Endodermal cell (in vitro differentiated cells): ENCODE data around the gene GPR142. TPM values are rescaled to one million over a fixed set of nuclear protein-coding genes. Genes with fewer than 3 reads are reported as not detected.

Experiments
- DNase-seq: peaks from one replicate; pipeline ENCODE4 v3.0.0-alpha.2; 2017
- H3K27ac ChIP-seq: 2 replicates; pipeline ENCODE4 v1.5.1; 2013; ENCODE audit warnings: mild to moderate bottlenecking, low read depth, low read length, moderate library complexity
- H3K27me3 ChIP-seq: 2 replicates; pipeline ENCODE4 v1.6.1; 2013; ENCODE audit warnings: mild to moderate bottlenecking, low read length, moderate library complexity; ENCODE audit not compliant: insufficient read depth, control insufficient read depth, poor library complexity, severe bottlenecking
- H3K36me3 ChIP-seq: 2 replicates; pipeline ENCODE4 v1.7.0; 2013; ENCODE audit warnings: mild to moderate bottlenecking, low read length, moderate library complexity; ENCODE audit not compliant: control insufficient read depth, insufficient read depth
- H3K4me1 ChIP-seq: one replicate; pipeline ENCODE4 v1.7.0; 2013; ENCODE audit warnings: low read length; ENCODE audit not compliant: control insufficient read depth, insufficient read depth
- H3K4me3 ChIP-seq: 2 replicates; pipeline ENCODE4 v1.5.1; 2013; ENCODE audit warnings: mild to moderate bottlenecking, low read length, moderate library complexity
- H3K9ac ChIP-seq: 2 replicates; pipeline ENCODE4 v1.6.1; 2013; ENCODE audit warnings: mild to moderate bottlenecking, low read length, moderate library complexity; ENCODE audit not compliant: poor library complexity, severe bottlenecking; ENCODE audit errors: extremely low read depth
- H3K9me3 ChIP-seq: 2 replicates; pipeline ENCODE4 v1.6.1; 2013; ENCODE audit warnings: mild to moderate bottlenecking, low read length, moderate library complexity; ENCODE audit not compliant: control insufficient read depth
- H3K27ac Mint-ChIP-seq: 2 replicates; pipeline ENCODE4 v1.8.0; 2020; ENCODE audit warnings: mixed read lengths
- H3K27me3 Mint-ChIP-seq: 2 replicates; pipeline ENCODE4 v1.8.0; 2021; ENCODE audit warnings: mild to moderate bottlenecking, mixed read lengths; ENCODE audit not compliant: insufficient read depth
- H3K36me3 Mint-ChIP-seq: 2 replicates; pipeline ENCODE4 v1.8.0; 2020; ENCODE audit warnings: low read depth, mixed read lengths
- H3K4me1 Mint-ChIP-seq: 2 replicates; pipeline ENCODE4 v1.8.0; 2020; ENCODE audit warnings: mixed read lengths
- H3K4me3 Mint-ChIP-seq: 2 replicates; pipeline ENCODE4 v1.8.0; 2020; ENCODE audit warnings: mild to moderate bottlenecking, moderate library complexity, mixed read lengths
- H3K9me3 Mint-ChIP-seq: 2 replicates; pipeline ENCODE4 v1.8.0; 2020; ENCODE audit warnings: mild to moderate bottlenecking, mixed read lengths
- CTCF ChIP-seq: fragments of 200-600 bp; sonication (generic); conservative IDR thresholded peaks from 2 replicates; pipeline ENCODE4 v1.5.0; 2021; ENCODE audit warnings: antibody characterized with exemption, mild to moderate bottlenecking
- WGBS, 2 experiments: methylation state at CpG; one replicate each; pipeline versions ENCODE4 v1.1.5 to v1.1.7; 2013; ENCODE audit warnings: missing lambda C conversion rate in 2 of 2, mixed read lengths in 1 of 2; ENCODE audit not compliant: insufficient coverage in 1 of 2, insufficient read length in 1 of 2; 5-methylcytosine and 5-hydroxymethylcytosine counted together
- total RNA-seq, 2 donors: library from RNA; stranded (reverse); fragmentation: NEBNext Ultra II Directional in 1 of 2; extraction: Animal tissue kit (Norgen Biotek cat#: 25700) in 1 of 2; gene quantifications; 2 replicates in 1 of 2; 3 replicates in 1 of 2; pipeline ENCODE4 v1.2.1, GENCODE V29; 2021

Gene GPR142
- total RNA-seq, 2 donors from 2014 or later, result 0.29 to 0.92 TPM

GRCh38 chr17:74339537-74340195 is 27.6 kb upstream of the GPR142 start:
- no peaks in the 10 kb centered on the region for H3K9me3 Mint-ChIP-seq
- H3K27me3 Mint-ChIP-seq, result peaks cover 5% of the 10 kb centered on the region
- DNase-seq, result no peak
- H3K27me3 ChIP-seq, result no peaks in the 10 kb centered on the region
- H3K4me3 ChIP-seq, result no peak overlapping the region
- peaks cover 19% of the 10 kb centered on the region for H3K4me1 Mint-ChIP-seq
- no peak overlapping the region for H3K27ac ChIP-seq
- H3K4me3 Mint-ChIP-seq, result no peak overlapping the region
- TF ChIP-seq CTCF, result no peak
- no peaks in the 10 kb centered on the region for H3K36me3 Mint-ChIP-seq
- H3K9ac ChIP-seq, result no peak overlapping the region
- no peaks in the 10 kb centered on the region for H3K36me3 ChIP-seq
- H3K4me1 ChIP-seq, result peaks cover 5% of the 10 kb centered on the region
- H3K27ac Mint-ChIP-seq, result no peak overlapping the region
- WGBS, 2 experiments, result 89 to 91% methylated on average over 5 to 19 of the region's 19 CpGs
- no peaks in the 10 kb centered on the region for H3K9me3 ChIP-seq

DNA sequence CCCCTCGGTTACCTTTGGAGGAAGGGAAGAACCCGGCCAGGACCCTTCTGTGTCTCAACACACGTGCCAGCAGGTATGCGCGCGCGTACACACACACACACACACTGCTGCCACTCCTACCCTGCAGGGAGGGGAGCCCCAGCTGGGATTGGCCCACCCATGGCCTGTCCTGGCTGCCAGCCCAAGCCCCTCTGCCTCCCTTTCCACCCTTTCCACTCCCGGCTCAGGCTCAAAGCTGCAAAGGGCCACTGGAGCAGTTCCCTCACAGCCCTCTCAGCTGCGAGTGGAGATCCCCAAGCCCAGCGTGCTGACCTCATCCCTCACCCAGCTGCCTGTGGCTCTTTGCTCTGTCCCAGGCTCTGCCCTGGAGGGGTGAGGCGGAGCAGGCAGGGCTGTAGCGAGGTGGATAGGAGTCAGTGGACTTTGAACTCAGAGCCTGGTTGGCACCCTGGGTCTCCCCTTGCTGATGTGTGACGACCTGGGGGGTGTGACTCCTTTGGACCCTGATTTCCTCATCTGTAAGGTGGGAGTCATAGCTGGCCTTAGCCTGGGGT is 26.8 kb upstream of the GPR142 start:
- Histone ChIP-seq H3K27me3 (no peaks in the 10 kb centered on the region), H3K4me3 (no peak overlapping the region)
- no peak overlapping the region for H3K27ac Mint-ChIP-seq

GRCh38 chr17:74342224-74342623 is 25.1 kb upstream of the GPR142 start:
- Histone ChIP-seq H3K36me3 (no peaks in the 10 kb centered on the region), H3K4me1 (no peaks in the 10 kb centered on the region), H3K27ac (no peak overlapping the region), H3K27me3 (no peaks in the 10 kb centered on the region), H3K9me3 (no peaks in the 10 kb centered on the region), H3K4me3 (no peak overlapping the region), H3K9ac (no peak overlapping the region)
- no peak for TF ChIP-seq CTCF
- 86 to 97% methylated on average over 6 to 10 of the region's 10 CpGs for WGBS, 2 experiments
- Mint-ChIP-seq H3K9me3 (no peaks in the 10 kb centered on the region), H3K4me3 (no peak overlapping the region), H3K4me1 (peaks cover 4% of the 10 kb centered on the region), H3K36me3 (no peaks in the 10 kb centered on the region), H3K27ac (no peak overlapping the region), H3K27me3 (peaks cover 8% of the 10 kb centered on the region)
- DNase-seq, result no peak

More for the DNA sequence above, 26.8 kb upstream of the GPR142 start:
- Histone ChIP-seq H3K9ac (no peak overlapping the region), H3K36me3 (no peaks in the 10 kb centered on the region), H3K9me3 (no peaks in the 10 kb centered on the region), H3K27ac (no peak overlapping the region), H3K4me1 (no peaks in the 10 kb centered on the region)
- H3K4me3 Mint-ChIP-seq, result no peak overlapping the region
- H3K4me1 Mint-ChIP-seq, result peaks cover 11% of the 10 kb centered on the region
- no peak for DNase-seq
- TF ChIP-seq CTCF, result no peak
- WGBS, 2 experiments, result 69 to 82% methylated on average over 3 to 9 of the region's 13 CpGs
- H3K27me3 Mint-ChIP-seq, result peaks cover 8% of the 10 kb centered on the region
- no peaks in the 10 kb centered on the region for H3K9me3 Mint-ChIP-seq
- H3K36me3 Mint-ChIP-seq, result no peaks in the 10 kb centered on the region
